Measurements from ENCODE around the gene ALKBH6. TPM values are rescaled to one million over a fixed set of nuclear protein-coding genes. Genes with fewer than 3 reads are reported as not detected.
A peak's percentile ranks its signal among the peaks of the same experiment; 100 is the strongest.

ALKBH6 gene
- total and polyA plus RNA-seq, 12 donors: 7.9 to 18.9 (median 10.4) TPM

DNA sequence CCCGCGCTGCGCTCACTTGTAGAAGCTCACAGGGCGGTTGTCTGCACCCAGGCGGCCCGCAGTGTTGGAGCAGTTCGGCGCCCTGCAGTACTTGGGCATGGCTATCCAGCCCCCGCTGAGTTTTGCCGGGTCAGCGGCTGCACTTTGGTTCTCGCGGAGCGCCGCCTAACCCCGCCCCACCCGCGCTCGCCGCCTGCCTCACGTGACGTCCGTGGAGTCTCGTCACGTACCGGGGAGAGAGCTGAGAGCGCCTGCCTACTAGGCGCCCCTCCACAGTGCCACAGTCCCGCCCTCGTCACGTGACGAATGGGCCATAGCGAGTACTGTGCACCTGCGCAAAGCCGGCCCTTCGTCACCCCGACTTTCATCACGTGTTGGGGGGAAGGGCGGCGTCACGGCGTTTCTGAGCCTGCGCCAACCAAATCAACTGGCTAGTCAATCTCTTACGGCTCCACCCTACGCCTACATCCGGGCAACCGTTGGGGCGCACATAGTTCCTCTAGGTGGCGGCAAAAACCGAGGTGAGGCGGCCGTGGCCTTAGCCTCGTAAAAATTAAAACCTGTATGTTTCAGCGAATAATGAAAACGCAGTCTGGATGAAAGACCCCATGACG, 40.2 kb upstream of the ALKBH6 start, which contains the start of gene THAP8:
THAP8 (minus strand) TSS at position 167 of the 614 bp plus-strand sequence; CDS start at position 99, 68 bp downstream.
- TF ChIP-seq, protein P1, sequence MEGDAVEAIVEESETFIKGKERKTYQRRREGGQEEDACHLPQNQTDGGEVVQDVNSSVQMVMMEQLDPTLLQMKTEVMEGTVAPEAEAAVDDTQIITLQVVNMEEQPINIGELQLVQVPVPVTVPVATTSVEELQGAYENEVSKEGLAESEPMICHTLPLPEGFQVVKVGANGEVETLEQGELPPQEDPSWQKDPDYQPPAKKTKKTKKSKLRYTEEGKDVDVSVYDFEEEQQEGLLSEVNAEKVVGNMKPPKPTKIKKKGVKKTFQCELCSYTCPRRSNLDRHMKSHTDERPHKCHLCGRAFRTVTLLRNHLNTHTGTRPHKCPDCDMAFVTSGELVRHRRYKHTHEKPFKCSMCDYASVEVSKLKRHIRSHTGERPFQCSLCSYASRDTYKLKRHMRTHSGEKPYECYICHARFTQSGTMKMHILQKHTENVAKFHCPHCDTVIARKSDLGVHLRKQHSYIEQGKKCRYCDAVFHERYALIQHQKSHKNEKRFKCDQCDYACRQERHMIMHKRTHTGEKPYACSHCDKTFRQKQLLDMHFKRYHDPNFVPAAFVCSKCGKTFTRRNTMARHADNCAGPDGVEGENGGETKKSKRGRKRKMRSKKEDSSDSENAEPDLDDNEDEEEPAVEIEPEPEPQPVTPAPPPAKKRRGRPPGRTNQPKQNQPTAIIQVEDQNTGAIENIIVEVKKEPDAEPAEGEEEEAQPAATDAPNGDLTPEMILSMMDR (IDR thresholded peaks at IDR 0.05): peak in 8 of 9 donors; percentile 33 to 84 (median 56)
- peak; percentile 96 to 98 (median 97) for ATAC-seq
- no peaks in the 10 kb centered on the region for H3K9me3 ChIP-seq
- intact Hi-C loops (cut with DNase I): loop anchor here in 5 of 10 donors (1.0 to 10.0 kb wide), 7 partner anchors 40 to 160 kb away; partner anchors contain the start of genes TBCB (in 4 of the 5), POLR2I (in 3 of the 5), ALKBH6 (in 2 of the 5) and OVOL3 (in 1 of the 5)
- WGBS, 2 donors: 0 to 1% methylated on average over 56 of the region's 56 CpGs
- no peaks in the 10 kb centered on the region for H3K27me3 ChIP-seq
- DNase-seq: peak; percentile 100
- H3K4me1 ChIP-seq: peaks cover 3 to 21% (median 16%) of the 10 kb centered on the region in 9 donors
- H3K27ac ChIP-seq: peak within 1 kb of the TSS; percentile 86 to 97 (median 92)
- H3K4me3 ChIP-seq: peak within 1 kb of the TSS; percentile 43 to 75 (median 66)
- peaks cover 0 to 2% (median 0%) of the 10 kb centered on the region in 9 donors for H3K36me3 ChIP-seq

DNA sequence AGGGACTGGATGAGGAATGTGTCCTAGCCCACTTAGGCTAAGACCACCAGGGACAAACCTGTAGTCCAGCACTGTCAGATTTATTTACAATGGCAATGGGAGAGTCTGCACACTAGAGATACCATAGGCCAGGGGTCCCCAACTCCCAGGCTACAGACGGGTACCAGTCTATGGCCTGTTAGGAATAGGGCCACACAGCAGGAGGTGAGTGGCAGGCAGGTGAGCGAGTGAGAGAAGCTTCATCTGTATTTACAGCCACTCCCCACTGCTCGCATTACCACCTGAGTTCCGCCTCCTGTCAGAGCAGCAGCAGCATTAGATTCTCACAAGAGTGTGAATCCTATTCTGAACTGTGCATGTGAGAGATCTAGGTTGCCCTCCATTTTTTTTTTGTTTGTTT, 37.6 kb upstream of the ALKBH6 start:
- Histone ChIP-seq H3K9me3 (no peaks in the 10 kb centered on the region), H3K27me3 (no peaks in the 10 kb centered on the region), H3K27ac (no peak overlapping the region), H3K36me3 (no peaks in the 10 kb centered on the region), H3K4me3 (no peak overlapping the region), H3K4me1 (peaks cover 3 to 21% (median 16%) of the 10 kb centered on the region in 9 donors)
- DNase-seq (no peak), ATAC-seq (no peak)
- WGBS, 2 donors: 96 to 98% methylated on average over 4 of the region's 4 CpGs
- intact Hi-C loops (cut with DNase I): loop anchor here in 3 of 10 donors (5.0 to 10.0 kb wide), 3 partner anchors 39 to 63 kb away; partner anchors contain the start of genes ALKBH6 (in 1 of the 3), OVOL3 (in 1 of the 3), POLR2I (in 1 of the 3) and SDHAF1 (in 1 of the 3)
- TF ChIP-seq, protein P1 (IDR thresholded peaks at IDR 0.05): no peak

DNA sequence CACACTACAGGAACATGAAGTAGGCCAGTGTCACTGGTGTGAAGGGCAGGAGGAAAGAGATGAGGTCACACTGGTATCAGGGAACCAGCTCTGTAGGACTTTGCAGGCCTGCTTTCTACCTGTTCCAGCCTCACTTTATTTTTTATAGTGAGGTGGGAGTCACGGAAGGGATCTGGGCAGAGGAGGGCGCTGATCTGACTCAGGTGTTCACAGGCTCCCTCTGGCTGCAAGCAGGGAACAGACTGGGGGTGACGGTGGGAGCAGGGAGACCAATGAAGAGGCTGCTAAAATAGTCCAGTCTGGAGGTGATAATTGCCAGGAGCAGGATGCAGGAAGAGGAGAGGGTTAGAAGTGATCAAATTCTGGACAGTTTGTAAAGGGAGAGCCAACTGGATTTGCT, 37.2 kb upstream of the ALKBH6 start:
- Histone ChIP-seq H3K36me3 (peaks cover 0 to 2% (median 0%) of the 10 kb centered on the region in 9 donors), H3K4me3 (no peak overlapping the region), H3K4me1 (peaks cover 3 to 21% (median 16%) of the 10 kb centered on the region in 9 donors), H3K27ac (no peak overlapping the region), H3K27me3 (no peaks in the 10 kb centered on the region), H3K9me3 (no peaks in the 10 kb centered on the region)
- WGBS, 2 donors: 53 to 55% methylated on average over 3 of the region's 3 CpGs
- DNase-seq: no peak
- intact Hi-C loops (cut with DNase I): loop anchor here in 3 of 10 donors (5.0 to 10.0 kb wide), 3 partner anchors 39 to 64 kb away; partner anchors contain the start of genes ALKBH6 (in 1 of the 3), OVOL3 (in 1 of the 3), POLR2I (in 1 of the 3) and SDHAF1 (in 1 of the 3)
- no peak for ATAC-seq
- TF ChIP-seq, protein P1 (IDR thresholded peaks at IDR 0.05): peak in 5 of 9 donors; percentile 14 to 34 (median 24)

DNA sequence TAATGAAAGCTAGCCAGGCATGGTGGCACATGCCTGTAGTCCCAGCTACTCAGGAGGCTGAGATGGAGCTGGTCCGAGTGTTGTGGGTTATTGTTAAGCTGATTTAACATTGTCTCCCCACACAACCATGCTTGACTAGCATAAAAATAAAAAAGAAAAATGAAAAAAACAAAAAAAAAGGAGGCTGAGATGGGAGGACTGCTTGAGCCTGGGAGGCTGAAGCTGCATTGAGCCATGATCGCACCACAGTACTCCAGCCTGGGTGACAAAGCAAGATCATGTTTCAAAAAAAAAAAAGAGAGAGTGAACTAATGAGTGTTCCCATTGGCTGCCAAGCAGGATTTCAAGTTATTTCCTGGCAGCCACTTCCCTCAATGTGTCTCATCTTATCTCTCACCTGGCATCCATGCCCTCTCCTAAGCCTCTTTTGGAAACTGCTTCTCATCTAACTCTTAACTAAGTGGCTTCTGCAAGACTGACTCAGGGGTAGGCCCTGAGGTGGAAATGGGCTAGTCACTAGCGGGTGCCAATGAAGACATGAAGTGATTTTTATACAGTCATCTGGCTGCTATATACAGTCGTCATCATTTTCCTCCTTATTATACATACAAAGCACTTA, 35.2 kb upstream of the ALKBH6 start:
- WGBS, 2 donors: 84 to 92% methylated on average over 4 of the region's 4 CpGs
- DNase-seq (no peak), ATAC-seq (no peak)
- Histone ChIP-seq H3K27ac (no peak overlapping the region), H3K36me3 (peaks cover 0 to 5% (median 0%) of the 10 kb centered on the region in 9 donors), H3K27me3 (no peaks in the 10 kb centered on the region), H3K9me3 (peaks cover 0 to 3% (median 0%) of the 10 kb centered on the region in 11 donors), H3K4me1 (peaks cover 0 to 11% (median 6%) of the 10 kb centered on the region in 9 donors), H3K4me3 (no peak overlapping the region)
- intact Hi-C loops (cut with DNase I): no loop called here
- TF ChIP-seq, protein P1 (IDR thresholded peaks at IDR 0.05): no peak

Measured in heart right ventricle (tissue), 16 donors.